PFSK-1 (cell line): ENCODE results near the gene PIK3CD.

ENCODE experiments used
- POLR2AphosphoS5 ChIP-seq: IDR thresholded peaks from 2 replicates; pipeline ENCODE4 v1.6.1; 2012; ENCODE audit warnings: low read depth, mild to moderate bottlenecking, control low read depth, low read length, moderate library complexity
- TAF1 ChIP-seq: IDR thresholded peaks from 2 replicates; pipeline ENCODE4 v1.6.1; 2012; ENCODE audit warnings: low read length, control low read depth, borderline replicate concordance; ENCODE audit not compliant: insufficient read depth

GRCh38 chr1:9610548-9610947, 41.0 kb upstream of the PIK3CD start:
- TF ChIP-seq POLR2AphosphoS5, result no peak
- TF ChIP-seq TAF1, result no peak
